Measurements from ENCODE around the gene SLC22A15.

The SLC22A15 gene

DNA sequence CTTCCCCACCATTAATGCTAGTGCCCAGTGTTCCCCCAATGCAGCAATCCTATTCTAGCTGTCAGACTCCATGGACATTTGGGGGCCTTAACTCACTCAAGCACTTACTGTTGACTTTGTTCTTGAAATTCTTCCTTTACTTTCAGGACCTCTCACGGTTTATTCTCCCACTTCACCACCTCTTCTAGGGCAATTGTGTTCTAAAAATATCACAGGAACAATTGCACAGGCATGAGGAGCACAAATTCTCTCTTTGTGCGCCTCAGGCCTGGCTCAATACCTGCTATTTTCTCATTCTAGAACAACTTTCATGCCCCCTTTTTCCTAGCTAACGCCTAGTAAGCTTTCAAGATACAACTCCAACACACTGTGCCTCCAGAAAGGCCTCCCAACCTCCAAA, 142.2 kb downstream of the SLC22A15 start:
- no peak for DNase-seq (ENCODE audit: low read depth, low spot score)
- H3K27ac ChIP-seq = no peak overlapping the region

More for the DNA sequence above, 142.2 kb downstream of the SLC22A15 start:
- TF ChIP-seq POLR2AphosphoS5 (IDR thresholded peaks at IDR 0.05; ENCODE audit: borderline replicate concordance, low read depth, low read length) (no peak), FOXP2 (optimal IDR thresholded peaks at IDR 0.05; ENCODE audit: control extremely low read depth, extremely low read length, insufficient read depth) (no peak), EZH2 (IDR thresholded peaks at IDR 0.05) (no peak)
- peaks cover 34% of the 10 kb centered on the region for H3K36me3 ChIP-seq (ENCODE audit: insufficient read depth, low read length)
- H3K9me3 ChIP-seq (ENCODE audit: low read depth, low read length) = no peaks in the 10 kb centered on the region
- no peak overlapping the region for H3K4me3 ChIP-seq
- no peak overlapping the region for H3K9ac ChIP-seq (ENCODE audit: insufficient read length)
